Progenitor cell of endocrine pancreas (in vitro differentiated cells): ENCODE results near the gene SHLD2. TPM values are rescaled to one million over a fixed set of nuclear protein-coding genes. Genes with fewer than 3 reads are reported as not detected.

Experiments
- DNase-seq: peaks from one replicate; pipeline ENCODE4 v3.0.0; 2021; ENCODE audit warnings: low spot score; ENCODE audit not compliant: unreplicated experiment
- H3K27ac Mint-ChIP-seq: 2 replicates; pipeline ENCODE4 v1.8.0; 2021; ENCODE audit warnings: mild to moderate bottlenecking, moderate library complexity, mixed read lengths
- H3K27me3 Mint-ChIP-seq: 2 replicates; pipeline ENCODE4 v1.8.0; 2021; ENCODE audit warnings: mixed read lengths
- H3K36me3 Mint-ChIP-seq: 2 replicates; pipeline ENCODE4 v1.8.0; 2022; ENCODE audit warnings: mixed read lengths; ENCODE audit not compliant: insufficient read depth
- H3K4me1 Mint-ChIP-seq: 2 replicates; pipeline ENCODE4 v1.8.0; 2021; ENCODE audit warnings: low read depth, mixed read lengths
- H3K4me3 Mint-ChIP-seq: 2 replicates; pipeline ENCODE4 v1.8.0; 2021; ENCODE audit warnings: low read depth, mild to moderate bottlenecking, moderate library complexity, mixed read lengths
- H3K9me3 Mint-ChIP-seq: 2 replicates; pipeline ENCODE4 v1.8.0; 2021; ENCODE audit warnings: low read depth, mixed read lengths
- total RNA-seq: library from RNA; stranded (reverse); gene quantifications from 2 replicates; pipeline ENCODE4 v1.2.1, GENCODE V29; 2021
- TF ChIP-seq, protein P1 (sequence below): fragments of 200-600 bp; sonication (generic); IDR thresholded peaks from one replicate; pipeline ENCODE4 v1.5.0; 2021; ENCODE audit warnings: antibody characterized with exemption, mild to moderate bottlenecking; ENCODE audit not compliant: unreplicated experiment

SHLD2 gene
- total RNA-seq, 1 donor from 2014 or later = 18.9 TPM

DNA sequence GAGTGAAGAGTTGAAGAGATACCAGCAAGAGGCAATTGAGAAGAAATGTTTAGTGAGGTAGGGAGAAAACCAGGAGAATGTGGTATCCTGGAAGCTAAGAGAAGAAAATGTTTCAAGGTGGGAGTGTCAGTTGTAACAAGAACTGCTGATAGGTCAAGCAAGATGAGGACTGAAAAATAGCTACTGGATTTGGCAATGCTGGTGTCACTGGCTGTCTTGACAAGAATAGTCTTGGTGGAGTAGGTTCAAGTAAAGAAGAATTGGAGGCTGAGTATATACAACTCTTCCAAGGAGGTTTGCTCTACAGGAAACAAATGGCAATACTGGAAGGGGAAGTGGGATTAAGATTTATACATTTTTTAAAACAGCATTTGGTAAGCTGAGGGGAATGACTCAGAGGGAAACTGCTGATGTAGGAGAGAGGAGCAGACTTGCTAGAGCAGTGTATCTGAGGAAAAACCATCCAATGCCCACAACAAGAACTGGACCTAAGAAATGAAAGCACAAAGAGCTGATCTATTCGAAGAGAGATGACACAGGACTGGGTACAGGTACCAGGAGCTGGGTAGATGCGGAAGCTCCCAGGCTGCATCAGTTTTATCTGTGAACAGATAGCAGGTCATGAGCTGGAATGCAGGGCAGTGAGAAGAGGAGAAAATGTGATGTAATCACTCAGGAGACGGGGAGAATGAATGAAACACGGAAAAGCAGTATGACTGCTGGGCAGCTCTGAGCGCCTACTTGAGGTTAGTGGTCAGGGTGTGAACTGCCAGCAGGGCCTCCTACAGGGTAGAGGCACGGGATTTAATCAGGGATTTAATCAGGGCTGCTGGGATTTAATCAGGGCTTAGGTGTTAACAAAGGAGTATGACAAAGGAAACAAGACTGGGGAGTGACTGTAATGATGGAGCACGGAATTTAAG lies 40.4 kb upstream of the SHLD2 start:
- Mint-ChIP-seq H3K4me1 (no peaks in the 10 kb centered on the region), H3K9me3 (no peaks in the 10 kb centered on the region), H3K4me3 (no peak overlapping the region), H3K27ac (no peak overlapping the region), H3K36me3 (peaks cover 22% of the 10 kb centered on the region), H3K27me3 (no peaks in the 10 kb centered on the region)
- TF ChIP-seq, protein P1, sequence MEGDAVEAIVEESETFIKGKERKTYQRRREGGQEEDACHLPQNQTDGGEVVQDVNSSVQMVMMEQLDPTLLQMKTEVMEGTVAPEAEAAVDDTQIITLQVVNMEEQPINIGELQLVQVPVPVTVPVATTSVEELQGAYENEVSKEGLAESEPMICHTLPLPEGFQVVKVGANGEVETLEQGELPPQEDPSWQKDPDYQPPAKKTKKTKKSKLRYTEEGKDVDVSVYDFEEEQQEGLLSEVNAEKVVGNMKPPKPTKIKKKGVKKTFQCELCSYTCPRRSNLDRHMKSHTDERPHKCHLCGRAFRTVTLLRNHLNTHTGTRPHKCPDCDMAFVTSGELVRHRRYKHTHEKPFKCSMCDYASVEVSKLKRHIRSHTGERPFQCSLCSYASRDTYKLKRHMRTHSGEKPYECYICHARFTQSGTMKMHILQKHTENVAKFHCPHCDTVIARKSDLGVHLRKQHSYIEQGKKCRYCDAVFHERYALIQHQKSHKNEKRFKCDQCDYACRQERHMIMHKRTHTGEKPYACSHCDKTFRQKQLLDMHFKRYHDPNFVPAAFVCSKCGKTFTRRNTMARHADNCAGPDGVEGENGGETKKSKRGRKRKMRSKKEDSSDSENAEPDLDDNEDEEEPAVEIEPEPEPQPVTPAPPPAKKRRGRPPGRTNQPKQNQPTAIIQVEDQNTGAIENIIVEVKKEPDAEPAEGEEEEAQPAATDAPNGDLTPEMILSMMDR = peak; percentile 13
- no peak for DNase-seq

GRCh38 chr10:87058171-87058570 lies 36.8 kb upstream of the SHLD2 start:
- no peak for DNase-seq
- Mint-ChIP-seq H3K9me3 (no peaks in the 10 kb centered on the region), H3K4me1 (peaks cover 2% of the 10 kb centered on the region), H3K27me3 (no peaks in the 10 kb centered on the region), H3K4me3 (no peak overlapping the region), H3K36me3 (peaks cover 33% of the 10 kb centered on the region), H3K27ac (no peak overlapping the region)
- TF ChIP-seq, protein P1 = no peak

DNA sequence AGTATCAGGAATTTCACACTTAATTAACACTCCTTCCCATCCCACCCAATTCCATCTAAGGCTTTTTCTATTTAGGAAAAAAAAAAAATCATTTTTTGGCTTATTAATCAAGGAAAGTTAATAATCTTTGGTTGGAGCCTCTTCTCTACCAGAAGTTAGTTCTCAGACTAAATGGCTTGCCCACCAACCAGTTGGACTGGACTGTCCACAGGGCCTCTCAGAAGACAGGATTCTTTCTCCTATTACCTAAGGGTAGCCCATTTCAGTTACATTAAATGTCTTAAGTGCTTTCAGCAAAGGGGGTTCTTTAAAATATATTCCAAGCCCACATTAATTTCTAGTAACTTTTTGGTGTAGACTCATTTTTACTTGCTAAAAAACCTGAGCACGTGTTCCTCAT lies 35.6 kb upstream of the SHLD2 start:
- no peak for DNase-seq
- Mint-ChIP-seq H3K4me3 (no peak overlapping the region), H3K27ac (no peak overlapping the region), H3K27me3 (no peaks in the 10 kb centered on the region), H3K4me1 (peaks cover 2% of the 10 kb centered on the region), H3K36me3 (peaks cover 38% of the 10 kb centered on the region), H3K9me3 (no peaks in the 10 kb centered on the region)
- TF ChIP-seq, protein P1 = no peak

DNA sequence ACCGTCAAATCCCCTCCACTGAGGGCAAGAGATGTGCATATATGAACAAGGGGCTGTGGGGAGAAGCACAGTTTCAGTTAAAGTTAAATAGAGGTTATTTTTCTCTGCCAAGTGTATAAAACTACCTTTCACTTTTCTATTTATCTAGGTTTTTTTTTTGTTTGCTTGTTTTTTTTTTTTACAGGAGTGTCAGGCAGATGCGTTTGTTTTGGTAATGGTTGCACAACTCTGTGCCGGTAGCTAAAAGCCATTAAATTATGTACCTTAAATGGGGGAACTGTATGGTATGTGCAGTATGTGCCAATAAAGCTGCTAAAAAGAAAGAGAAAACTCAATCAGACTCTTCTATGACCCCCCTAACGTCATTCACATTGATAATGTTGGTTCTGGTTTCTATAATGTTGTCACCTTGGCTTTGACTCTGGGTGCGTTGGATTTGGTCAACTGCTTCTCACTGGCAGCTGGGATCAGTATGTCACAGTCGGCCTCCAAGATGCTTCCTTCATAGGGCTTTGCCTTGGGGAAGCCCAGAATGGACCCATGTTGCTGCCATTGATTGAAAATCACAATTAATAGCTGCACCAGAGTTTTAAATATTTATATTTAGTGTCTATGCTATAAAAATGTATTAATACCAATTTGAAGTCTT lies 34.6 kb upstream of the SHLD2 start:
- H3K4me3 Mint-ChIP-seq = no peak overlapping the region
- H3K36me3 Mint-ChIP-seq = peaks cover 38% of the 10 kb centered on the region
- H3K4me1 Mint-ChIP-seq = peaks cover 2% of the 10 kb centered on the region
- H3K9me3 Mint-ChIP-seq = no peaks in the 10 kb centered on the region
- TF ChIP-seq, protein P1 = no peak
- no peak overlapping the region for H3K27ac Mint-ChIP-seq
- H3K27me3 Mint-ChIP-seq = no peaks in the 10 kb centered on the region
- no peak for DNase-seq

DNA sequence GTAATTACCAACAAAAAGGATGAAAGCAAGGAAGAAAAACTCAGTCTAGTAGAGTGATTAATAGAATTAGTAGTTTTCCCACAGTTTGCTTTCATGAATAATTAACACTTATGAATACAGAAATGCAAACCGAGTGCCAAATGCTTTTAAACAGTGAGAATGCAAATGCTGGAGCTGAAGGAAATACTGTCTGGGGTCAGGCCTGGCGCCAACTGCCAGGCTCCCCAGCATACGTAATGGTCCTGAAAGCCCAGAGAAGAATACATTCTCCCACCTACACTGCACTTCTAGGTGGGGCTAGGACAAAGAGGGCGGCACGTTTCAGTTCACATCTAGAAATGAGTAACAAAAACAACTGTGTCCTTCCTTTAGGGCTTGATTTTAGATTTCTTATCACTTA lies 30.4 kb upstream of the SHLD2 start:
- Mint-ChIP-seq H3K4me1 (peaks cover 9% of the 10 kb centered on the region), H3K4me3 (no peak overlapping the region), H3K9me3 (no peaks in the 10 kb centered on the region), H3K36me3 (peaks cover 35% of the 10 kb centered on the region), H3K27ac (no peak overlapping the region), H3K27me3 (no peaks in the 10 kb centered on the region)
- no peak for DNase-seq
- TF ChIP-seq, protein P1 = no peak
